T-helper 17 cell (primary cell): ENCODE measurements around the gene BICD1. TPM values are rescaled to one million over a fixed set of nuclear protein-coding genes. Genes with fewer than 3 reads are reported as not detected.
"Not testable (repeated sequence)": the region's sequence is repeated elsewhere in the genome, so short reads cannot be mapped to it uniquely, and the experiment has no call there.

ENCODE experiments used
- ATAC-seq: fragments of 150-1000 bp; cut with Tn5 transposase; 2 replicates; pipeline ENCODE4 v1.10.0; 2021; ENCODE audit warnings: mild to moderate bottlenecking, moderate library complexity
- DNase-seq, 3 donors: peaks; one replicate each; pipeline versions ENCODE4 v3.0.0 to v3.0.0-alpha.2; 2020 to 2021
- H3K9me3 ChIP-seq: one replicate; pipeline ENCODE4 v1.7.0; 2013; ENCODE audit warnings: low read length, mild to moderate bottlenecking; ENCODE audit not compliant: control insufficient read depth, poor library complexity, severe bottlenecking
- H3K27ac Mint-ChIP-seq: one replicate; pipeline ENCODE4 v1.8.0; 2022; ENCODE audit warnings: mild to moderate bottlenecking, moderate library complexity, mixed read lengths
- H3K27me3 Mint-ChIP-seq: one replicate; pipeline ENCODE4 v1.8.0; 2022; ENCODE audit warnings: mixed read lengths
- H3K36me3 Mint-ChIP-seq: one replicate; pipeline ENCODE4 v1.8.0; 2022; ENCODE audit warnings: low read depth, mixed read lengths
- H3K4me1 Mint-ChIP-seq: one replicate; pipeline ENCODE4 v1.8.0; 2022; ENCODE audit warnings: mild to moderate bottlenecking, mixed read lengths
- H3K4me3 Mint-ChIP-seq: one replicate; pipeline ENCODE4 v1.8.0; 2022; ENCODE audit warnings: mild to moderate bottlenecking, moderate library complexity, mixed read lengths
- total RNA-seq, 4 donors: library from RNA in 2 of 4; stranded (reverse) in 2 of 4; gene quantifications; one replicate each; pipeline ENCODE4 v1.2.3 and lab custom pipeline; 2022 to 2026

Gene BICD1
- total RNA-seq, 2 donors from 2014 or later = 10.5 to 15.8 TPM

- no peak for DNase-seq
- H3K4me1 Mint-ChIP-seq = no peaks in the 10 kb centered on the region
- H3K36me3 Mint-ChIP-seq = no peaks in the 10 kb centered on the region
- H3K9me3 ChIP-seq = no peaks in the 10 kb centered on the region
- no peak overlapping the region for H3K27ac Mint-ChIP-seq
- no peak overlapping the region for H3K4me3 Mint-ChIP-seq
- H3K27me3 Mint-ChIP-seq = no peaks in the 10 kb centered on the region
- ATAC-seq = no peak
Observed at GRCh38 chr12:32084017-32084688, 22.5 kb upstream of the BICD1 start.

GRCh38 chr12:32084753-32085152 is 21.9 kb upstream of the BICD1 start:
- no peak for DNase-seq
- Mint-ChIP-seq H3K27me3 (no peaks in the 10 kb centered on the region), H3K4me1 (no peaks in the 10 kb centered on the region), H3K4me3 (no peak overlapping the region), H3K27ac (no peak overlapping the region), H3K36me3 (no peaks in the 10 kb centered on the region)
- H3K9me3 ChIP-seq = no peaks in the 10 kb centered on the region
- ATAC-seq = no peak

GRCh38 chr12:32087306-32087705 is 19.3 kb upstream of the BICD1 start:
- DNase-seq = no peak
- no peaks in the 10 kb centered on the region for H3K27me3 Mint-ChIP-seq

GRCh38 chr12:32089156-32089555 is 17.5 kb upstream of the BICD1 start:
- no peak for DNase-seq
- H3K27ac Mint-ChIP-seq = no peak overlapping the region
- H3K4me3 Mint-ChIP-seq = no peak overlapping the region
- H3K4me1 Mint-ChIP-seq = no peaks in the 10 kb centered on the region
- no peak for ATAC-seq
- H3K27me3 Mint-ChIP-seq = no peaks in the 10 kb centered on the region
- no peaks in the 10 kb centered on the region for H3K9me3 ChIP-seq
- H3K36me3 Mint-ChIP-seq = no peaks in the 10 kb centered on the region

More at GRCh38 chr12:32087306-32087705, 19.3 kb upstream of the BICD1 start:
- H3K4me1 Mint-ChIP-seq = no peaks in the 10 kb centered on the region
- H3K36me3 Mint-ChIP-seq = no peaks in the 10 kb centered on the region
- H3K27ac Mint-ChIP-seq = no peak overlapping the region
- ATAC-seq = no peak
- no peaks in the 10 kb centered on the region for H3K9me3 ChIP-seq
- no peak overlapping the region for H3K4me3 Mint-ChIP-seq

GRCh38 chr12:32089586-32089985 is 17.1 kb upstream of the BICD1 start:
- Mint-ChIP-seq H3K36me3 (no peaks in the 10 kb centered on the region), H3K27ac (no peak overlapping the region), H3K4me1 (no peaks in the 10 kb centered on the region), H3K27me3 (no peaks in the 10 kb centered on the region), H3K4me3 (no peak overlapping the region)
- ATAC-seq = no peak
- no peak for DNase-seq
- no peaks in the 10 kb centered on the region for H3K9me3 ChIP-seq

- Mint-ChIP-seq H3K36me3 (no peaks in the 10 kb centered on the region), H3K4me3 (no peak overlapping the region), H3K27me3 (no peaks in the 10 kb centered on the region), H3K27ac (no peak overlapping the region), H3K4me1 (no peaks in the 10 kb centered on the region)
- no peaks in the 10 kb centered on the region for H3K9me3 ChIP-seq
- ATAC-seq = no peak
- DNase-seq = no peak
Observed at GRCh38 chr12:32091696-32092095, 15.0 kb upstream of the BICD1 start.

GRCh38 chr12:32098112-32098511 is 8.5 kb upstream of the BICD1 start:
- DNase-seq = no peak
- Mint-ChIP-seq H3K36me3 (no peaks in the 10 kb centered on the region), H3K4me1 (peaks cover 2% of the 10 kb centered on the region), H3K27me3 (no peaks in the 10 kb centered on the region), H3K27ac (no peak overlapping the region), H3K4me3 (no peak overlapping the region)
- no peaks in the 10 kb centered on the region for H3K9me3 ChIP-seq
- no peak for ATAC-seq

GRCh38 chr12:32099275-32099674 is 7.4 kb upstream of the BICD1 start:
- not testable (repeated sequence) for H3K27me3 Mint-ChIP-seq, H3K27ac Mint-ChIP-seq, ATAC-seq, H3K36me3 Mint-ChIP-seq, H3K9me3 ChIP-seq, H3K4me3 Mint-ChIP-seq, DNase-seq, H3K4me1 Mint-ChIP-seq

- Mint-ChIP-seq H3K4me3 (no peak overlapping the region), H3K27me3 (no peaks in the 10 kb centered on the region), H3K36me3 (no peaks in the 10 kb centered on the region), H3K27ac (no peak overlapping the region), H3K4me1 (peaks cover 6% of the 10 kb centered on the region)
- no peaks in the 10 kb centered on the region for H3K9me3 ChIP-seq
- ATAC-seq (no peak), DNase-seq (no peak)
Observed at GRCh38 chr12:32100361-32100760, 6.3 kb upstream of the BICD1 start.

- Mint-ChIP-seq H3K27ac (no peak overlapping the region), H3K27me3 (no peaks in the 10 kb centered on the region), H3K4me1 (peaks cover 11% of the 10 kb centered on the region), H3K36me3 (peaks cover under 1% of the 10 kb centered on the region), H3K4me3 (no peak overlapping the region)
- H3K9me3 ChIP-seq = no peaks in the 10 kb centered on the region
- DNase-seq (no peak), ATAC-seq (no peak)
Observed at GRCh38 chr12:32100888-32101287, 5.8 kb upstream of the BICD1 start.

GRCh38 chr12:32102234-32102633 is 4.4 kb upstream of the BICD1 start:
- Mint-ChIP-seq H3K4me3 (no peak overlapping the region), H3K36me3 (peaks cover 2% of the 10 kb centered on the region), H3K27ac (no peak overlapping the region), H3K27me3 (no peaks in the 10 kb centered on the region), H3K4me1 (peaks cover 16% of the 10 kb centered on the region)
- ATAC-seq = no peak
- H3K9me3 ChIP-seq = no peaks in the 10 kb centered on the region
- no peak for DNase-seq

GRCh38 chr12:32104572-32105355 is 1.9 kb upstream of the BICD1 start:
- H3K4me3 Mint-ChIP-seq = no peak overlapping the region
- H3K9me3 ChIP-seq = no peaks in the 10 kb centered on the region
- H3K27ac Mint-ChIP-seq = no peak overlapping the region
- H3K4me1 Mint-ChIP-seq = peaks cover 29% of the 10 kb centered on the region
- DNase-seq (no peak), ATAC-seq (no peak)
- H3K36me3 Mint-ChIP-seq = peaks cover 2% of the 10 kb centered on the region
- H3K27me3 Mint-ChIP-seq = no peaks in the 10 kb centered on the region

GRCh38 chr12:32105986-32106516 is 596 bp upstream of the BICD1 start:
- Mint-ChIP-seq H3K36me3 (peaks cover 2% of the 10 kb centered on the region), H3K4me3 (peak overlapping the region; percentile 98), H3K27me3 (no peaks in the 10 kb centered on the region), H3K27ac (peak overlapping the region; percentile 93), H3K4me1 (peaks cover 29% of the 10 kb centered on the region)
- ATAC-seq (no peak), DNase-seq (no peak)
- no peaks in the 10 kb centered on the region for H3K9me3 ChIP-seq
